IMR-90 (cell line): ENCODE measurements around the gene FAF1. TPM values are rescaled to one million over a fixed set of nuclear protein-coding genes. Genes with fewer than 3 reads are reported as not detected.

Source experiments
- ATAC-seq: fragments of 200-7000 bp; cut with Tn5 transposase; 2 replicates; pipeline ENCODE4 v1.9.1; 2020; ENCODE audit warnings: low read depth, mild to moderate bottlenecking, moderate library complexity
- BruUV-seq: library from RNA; stranded (reverse); fragments of 400-500 nt; replicated peaks from 2 replicates; lab custom pipeline; 2021; lab: Mats Ljungman, UMichigan
- CTCF ChIA-PET: fragments of 300-600 bp; formaldehyde crosslinking; extraction: SDS; loops from one replicate; lab custom pipeline; 2021; ENCODE audit warnings: antibody characterized with exemption; lab: Yijun Ruan, JAX
- POLR2A ChIA-PET: fragments of 300-600 bp; sonication (Branson Sonifier 250); formaldehyde crosslinking; loops from one replicate; lab custom pipeline; 2022; ENCODE audit warnings: antibody characterized with exemption; ENCODE audit not compliant: unreplicated experiment; lab: Charles Lee
- DNase-seq: peaks from one replicate; pipeline ENCODE4 v3.0.0; 2013
- H2AFZ ChIP-seq: replicated peaks from 2 replicates; pipeline ENCODE3; 2013; ENCODE audit warnings: low read length, mild to moderate bottlenecking; ENCODE audit not compliant: poor library complexity
- H2AK5ac ChIP-seq: 2 replicates; pipeline ENCODE4 v1.6.1; 2013; ENCODE audit warnings: low read depth, low read length, inconsistent platforms
- H2AK9ac ChIP-seq: replicated peaks from 2 replicates; pipeline ENCODE3; 2013; ENCODE audit warnings: mild to moderate bottlenecking, low read depth, low read length, moderate library complexity; ENCODE audit not compliant: poor library complexity
- H2BK120ac ChIP-seq: 2 replicates; pipeline ENCODE4 v1.6.1; 2013; ENCODE audit warnings: low read depth, low read length, inconsistent platforms
- H2BK15ac ChIP-seq: 3 replicates; pipeline ENCODE4 v1.6.1; 2013; ENCODE audit warnings: low read depth, low read length, inconsistent platforms
- H2BK20ac ChIP-seq: 2 replicates; pipeline ENCODE4 v1.6.1; 2013; ENCODE audit warnings: low read depth, mild to moderate bottlenecking, inconsistent platforms, low read length, moderate library complexity
- H2BK5ac ChIP-seq: 2 replicates; pipeline ENCODE4 v1.6.1; 2013; ENCODE audit warnings: mild to moderate bottlenecking, low read depth, low read length, inconsistent platforms; ENCODE audit not compliant: poor library complexity, severe bottlenecking
- H3K14ac ChIP-seq: replicated peaks from 2 replicates; pipeline ENCODE4 v1.6.1; 2013; ENCODE audit warnings: low read depth, low read length, inconsistent platforms
- H3K18ac ChIP-seq: 2 replicates; pipeline ENCODE4 v1.6.1; 2013; ENCODE audit warnings: low read depth, low read length, control low read depth
- H3K23ac ChIP-seq: 2 replicates; pipeline ENCODE4 v1.6.1; 2013; ENCODE audit warnings: low read depth, low read length, inconsistent platforms
- H3K27ac ChIP-seq: 2 replicates; pipeline ENCODE4 v1.5.1; 2013; ENCODE audit warnings: mild to moderate bottlenecking, control low read depth, low read length; ENCODE audit not compliant: insufficient read depth
- H3K27me3 ChIP-seq: 2 replicates; pipeline ENCODE4 v1.6.1; 2013; ENCODE audit warnings: low read length; ENCODE audit not compliant: control insufficient read depth, insufficient read depth
- H3K36me3 ChIP-seq: 2 replicates; pipeline ENCODE4 v1.6.1; 2013; ENCODE audit warnings: low read length, mixed read lengths; ENCODE audit not compliant: control insufficient read depth, insufficient read depth
- H3K4ac ChIP-seq: 2 replicates; pipeline ENCODE4 v1.6.1; 2013; ENCODE audit warnings: low read depth, low read length, inconsistent platforms
- H3K4me1 ChIP-seq: 2 replicates; pipeline ENCODE4 v1.6.1; 2013; ENCODE audit warnings: low read length, mixed read lengths; ENCODE audit not compliant: control insufficient read depth, insufficient read depth
- H3K4me2 ChIP-seq: 2 replicates; pipeline ENCODE4 v1.6.1; 2013; ENCODE audit warnings: low read depth, mild to moderate bottlenecking, control low read depth, low read length, moderate library complexity
- H3K4me3 ChIP-seq: 2 replicates; pipeline ENCODE4 v1.5.1; 2013; ENCODE audit warnings: low read depth, mild to moderate bottlenecking, control low read depth, low read length, moderate library complexity; ENCODE audit not compliant: insufficient read depth
- H3K56ac ChIP-seq: 2 replicates; pipeline ENCODE4 v1.6.1; 2013; ENCODE audit warnings: low read length, inconsistent platforms; ENCODE audit not compliant: insufficient read depth; ENCODE audit errors: extremely low read depth
- H3K79me1 ChIP-seq, 2 experiments: 2 replicates each; pipeline ENCODE4 v1.6.1; 2013; ENCODE audit warnings: low read length in 2 of 2, inconsistent platforms in 1 of 2, low read depth in 1 of 2
- H3K9ac ChIP-seq: 2 replicates; pipeline ENCODE4 v1.6.1; 2013; ENCODE audit warnings: low read depth, low read length, control low read depth
- H3K9me1 ChIP-seq: 2 replicates; pipeline ENCODE4 v1.6.1; 2013; ENCODE audit warnings: low read length, inconsistent platforms; ENCODE audit not compliant: insufficient read depth
- H3K9me3 ChIP-seq: 2 replicates; pipeline ENCODE4 v1.6.1; 2013; ENCODE audit warnings: low read length; ENCODE audit not compliant: control insufficient read depth, insufficient read depth
- H4K20me1 ChIP-seq: 2 replicates; pipeline ENCODE4 v1.6.1; 2013; ENCODE audit warnings: low read length, inconsistent platforms; ENCODE audit not compliant: insufficient read depth
- H4K5ac ChIP-seq: 2 replicates; pipeline ENCODE4 v1.6.1; 2013; ENCODE audit warnings: mild to moderate bottlenecking, low read depth, low read length, control low read depth
- H4K8ac ChIP-seq, 2 experiments: 2 replicates each; pipeline ENCODE4 v1.6.1; 2013; ENCODE audit warnings: low read depth in 2 of 2, low read length in 2 of 2, control low read depth in 1 of 2, inconsistent platforms in 1 of 2
- H4K91ac ChIP-seq: 2 replicates; pipeline ENCODE4 v1.6.1; 2013; ENCODE audit warnings: low read depth, low read length, inconsistent platforms; ENCODE audit not compliant: insufficient read depth
- BHLHE40 ChIP-seq: fragments of 150-350 bp; IDR thresholded peaks from 2 replicates; pipeline ENCODE4 v1.6.1; 2016; ENCODE audit warnings: mild to moderate bottlenecking, low read depth, low read length
- CHD1 ChIP-seq: IDR thresholded peaks from 2 replicates; pipeline ENCODE4 v1.6.1; 2012; ENCODE audit warnings: low read depth, low read length, improper control_type of control experiment
- POLR2A ChIP-seq: IDR thresholded peaks from 2 replicates; pipeline ENCODE4 v1.6.1; 2012; ENCODE audit warnings: mild to moderate bottlenecking, low read depth, low read length
- RAD21 ChIP-seq: IDR thresholded peaks from 2 replicates; pipeline ENCODE4 v1.6.1; 2012; ENCODE audit warnings: low read length, improper control_type of control experiment
- RCOR1 ChIP-seq: IDR thresholded peaks from 2 replicates; pipeline ENCODE4 v1.6.1; 2012; ENCODE audit warnings: mild to moderate bottlenecking, low read length, improper control_type of control experiment; ENCODE audit not compliant: insufficient replicate concordance
- WGBS, 2 experiments: methylation state at CpG; one replicate each; pipeline versions ENCODE4 v1.1.5 to v1.1.7; 2013; ENCODE audit warnings: missing lambda C conversion rate in 2 of 2; ENCODE audit not compliant: insufficient read length in 1 of 2; ENCODE audit errors: extremely low coverage in 2 of 2; 5-methylcytosine and 5-hydroxymethylcytosine counted together
- dilution Hi-C: fragments of 300-500 bp; cut with HindIII; formaldehyde crosslinking; loops from one replicate; pipeline ENCODE4 v1.14.3; 2018; ENCODE audit warnings: low sequenced_read_pairs; ENCODE audit not compliant: unreplicated experiment
- in situ Hi-C: fragments of 300-500 bp; cut with MboI; formaldehyde crosslinking; loops from 3 replicates; pipeline ENCODE4 v1.14.3; 2019; ENCODE audit warnings: low sequenced_read_pairs, inconsistent platforms, mixed read lengths
- intact Hi-C: fragments of 100-400 bp; cut with micrococcal nuclease; formaldehyde crosslinking; loops from 2 replicates; pipeline ENCODE4 v1.10.0; 2022
- polyA plus RNA-seq, 3 experiments: library from polyadenylated mRNA; depleted of rRNA; stranded (reverse); fragments of >200 nt; gene quantifications; 2 replicates each; pipeline ENCODE4 v1.2.3, GENCODE V29; 2012; ENCODE audit warnings: low replicate concordance in 1 of 3
- total RNA-seq: library from RNA; depleted of rRNA; stranded (reverse); fragments of >200 nt; gene quantifications from 2 replicates; pipeline ENCODE4 v1.2.3, GENCODE V29; 2012
- TF ChIP-seq, protein P1 (sequence below): conservative IDR thresholded peaks from 2 replicates; pipeline ENCODE4 v1.5.1; 2012; ENCODE audit warnings: mild to moderate bottlenecking, low read depth, low read length, improper control_type of control experiment
- TF ChIP-seq, protein P2 (sequence below): fragments of 150-350 bp; IDR thresholded peaks from 2 replicates; pipeline ENCODE4 v1.6.1; 2016; ENCODE audit warnings: low read depth, mild to moderate bottlenecking, low read length, moderate library complexity, borderline replicate concordance

FAF1 gene
- total and polyA plus RNA-seq, 2 of the 4 experiments (the other 2 are of a cell fraction), result 18.8 to 72.9 TPM

DNA sequence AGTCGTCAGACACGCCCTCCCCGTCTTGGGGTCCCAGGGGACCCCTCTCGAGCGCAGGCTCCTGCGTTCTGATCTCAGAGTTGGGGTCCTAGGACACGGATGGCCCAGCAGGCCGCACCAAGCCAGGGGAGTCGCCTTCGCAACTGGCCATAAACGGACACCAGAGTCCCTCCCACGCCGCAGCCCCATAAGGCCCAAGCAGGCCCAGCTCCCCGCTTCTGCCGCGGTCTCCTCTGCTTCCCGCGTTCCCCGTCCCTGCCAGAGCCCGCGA is 537.5 kb downstream of the FAF1 start:
- no peak overlapping the region for H2AK9ac ChIP-seq
- H2AK5ac ChIP-seq, result no peak overlapping the region
- no peak overlapping the region for H3K23ac ChIP-seq
- no peak overlapping the region for H3K9ac ChIP-seq
- no peaks in the 10 kb centered on the region; the same call in 1 of the 2 replicates for H3K4me1 ChIP-seq
- H4K20me1 ChIP-seq, result 0 out of 2 replicates have a peak, but pooled peaks cover 11% of the 10 kb centered on the region
- peaks cover 8% of the 10 kb centered on the region; the same call in 1 of the 2 replicates for H3K9me1 ChIP-seq
- H4K8ac ChIP-seq, result no peak overlapping the region
- H3K79me1 ChIP-seq, result no peaks in the 10 kb centered on the region
- CTCF ChIA-PET, result no interaction called here
- POLR2A ChIA-PET, result no interaction called here
- no peak overlapping the region for H3K18ac ChIP-seq
- no peaks in the 10 kb centered on the region for H3K36me3 ChIP-seq
- no peak overlapping the region for H2BK15ac ChIP-seq
- no peak overlapping the region for H2BK20ac ChIP-seq
- ATAC-seq, result no peak
- dilution Hi-C loops (no loop called here), in situ Hi-C loops (no loop called here), intact Hi-C loops (no loop called here)
- peak overlapping the region; percentile 77 for H2AFZ ChIP-seq
- no peak for DNase-seq
- 13% methylated on average over 18 of the region's 21 CpGs; no CpG with 5 or more reads in 1 of the 2 experiments for WGBS, 2 experiments
- BruUV-seq, result no TSS peak
- no peak overlapping the region for H3K4me3 ChIP-seq
- H3K27me3 ChIP-seq, result peaks cover 98% of the 10 kb centered on the region
- H3K4me2 ChIP-seq, result no peak overlapping the region
- no peak overlapping the region for H2BK120ac ChIP-seq
- H3K14ac ChIP-seq, result no peak overlapping the region
- H3K27ac ChIP-seq, result no peak overlapping the region
- no peak overlapping the region for H4K5ac ChIP-seq
- H4K91ac ChIP-seq, result no peak overlapping the region
- TF ChIP-seq, protein P1, sequence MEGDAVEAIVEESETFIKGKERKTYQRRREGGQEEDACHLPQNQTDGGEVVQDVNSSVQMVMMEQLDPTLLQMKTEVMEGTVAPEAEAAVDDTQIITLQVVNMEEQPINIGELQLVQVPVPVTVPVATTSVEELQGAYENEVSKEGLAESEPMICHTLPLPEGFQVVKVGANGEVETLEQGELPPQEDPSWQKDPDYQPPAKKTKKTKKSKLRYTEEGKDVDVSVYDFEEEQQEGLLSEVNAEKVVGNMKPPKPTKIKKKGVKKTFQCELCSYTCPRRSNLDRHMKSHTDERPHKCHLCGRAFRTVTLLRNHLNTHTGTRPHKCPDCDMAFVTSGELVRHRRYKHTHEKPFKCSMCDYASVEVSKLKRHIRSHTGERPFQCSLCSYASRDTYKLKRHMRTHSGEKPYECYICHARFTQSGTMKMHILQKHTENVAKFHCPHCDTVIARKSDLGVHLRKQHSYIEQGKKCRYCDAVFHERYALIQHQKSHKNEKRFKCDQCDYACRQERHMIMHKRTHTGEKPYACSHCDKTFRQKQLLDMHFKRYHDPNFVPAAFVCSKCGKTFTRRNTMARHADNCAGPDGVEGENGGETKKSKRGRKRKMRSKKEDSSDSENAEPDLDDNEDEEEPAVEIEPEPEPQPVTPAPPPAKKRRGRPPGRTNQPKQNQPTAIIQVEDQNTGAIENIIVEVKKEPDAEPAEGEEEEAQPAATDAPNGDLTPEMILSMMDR, result no peak
- TF ChIP-seq BHLHE40, result no peak
- TF ChIP-seq CHD1, result no peak
- TF ChIP-seq RCOR1, result no peak
- TF ChIP-seq, protein P2, sequence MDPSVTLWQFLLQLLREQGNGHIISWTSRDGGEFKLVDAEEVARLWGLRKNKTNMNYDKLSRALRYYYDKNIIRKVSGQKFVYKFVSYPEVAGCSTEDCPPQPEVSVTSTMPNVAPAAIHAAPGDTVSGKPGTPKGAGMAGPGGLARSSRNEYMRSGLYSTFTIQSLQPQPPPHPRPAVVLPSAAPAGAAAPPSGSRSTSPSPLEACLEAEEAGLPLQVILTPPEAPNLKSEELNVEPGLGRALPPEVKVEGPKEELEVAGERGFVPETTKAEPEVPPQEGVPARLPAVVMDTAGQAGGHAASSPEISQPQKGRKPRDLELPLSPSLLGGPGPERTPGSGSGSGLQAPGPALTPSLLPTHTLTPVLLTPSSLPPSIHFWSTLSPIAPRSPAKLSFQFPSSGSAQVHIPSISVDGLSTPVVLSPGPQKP, result no peak
- no peak for TF ChIP-seq RAD21
- no peak for TF ChIP-seq POLR2A
- H3K56ac ChIP-seq, result no peak overlapping the region
- no peak overlapping the region for H2BK5ac ChIP-seq
- H3K4ac ChIP-seq, result no peak overlapping the region
- peaks cover 5% of the 10 kb centered on the region; the same call in 1 of the 2 replicates for H3K9me3 ChIP-seq
